GM15510 (cell line): ENCODE results near the gene KIF7.

ENCODE experiments used
- POLR2A ChIP-seq: IDR thresholded peaks from 3 replicates; pipeline ENCODE4 v1.6.1; 2011; ENCODE audit warnings: borderline replicate concordance; ENCODE audit not compliant: insufficient read length; ENCODE audit errors: extremely low read depth

The KIF7 gene

DNA sequence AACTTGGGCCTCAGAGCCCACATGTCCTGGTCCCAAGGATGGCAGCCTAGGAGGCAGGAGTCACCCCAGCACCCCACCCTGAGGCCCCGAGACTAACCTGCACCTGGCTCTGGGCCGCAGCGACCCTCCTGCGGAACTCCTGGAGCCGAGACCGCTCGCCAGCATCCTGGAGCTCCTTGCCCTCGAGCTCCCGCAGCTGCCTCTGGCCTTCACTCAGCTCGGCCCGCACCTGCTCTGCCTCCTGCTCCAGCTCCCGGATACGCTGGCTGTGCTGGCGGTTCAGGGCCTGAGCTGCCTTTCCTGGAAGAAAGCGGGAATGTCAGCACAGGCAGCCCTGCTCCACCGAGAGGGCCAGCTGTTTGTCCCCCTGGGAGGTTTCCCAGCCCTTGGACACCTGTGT, 13.2 kb downstream of the KIF7 start:
- no peak for TF ChIP-seq POLR2A

DNA sequence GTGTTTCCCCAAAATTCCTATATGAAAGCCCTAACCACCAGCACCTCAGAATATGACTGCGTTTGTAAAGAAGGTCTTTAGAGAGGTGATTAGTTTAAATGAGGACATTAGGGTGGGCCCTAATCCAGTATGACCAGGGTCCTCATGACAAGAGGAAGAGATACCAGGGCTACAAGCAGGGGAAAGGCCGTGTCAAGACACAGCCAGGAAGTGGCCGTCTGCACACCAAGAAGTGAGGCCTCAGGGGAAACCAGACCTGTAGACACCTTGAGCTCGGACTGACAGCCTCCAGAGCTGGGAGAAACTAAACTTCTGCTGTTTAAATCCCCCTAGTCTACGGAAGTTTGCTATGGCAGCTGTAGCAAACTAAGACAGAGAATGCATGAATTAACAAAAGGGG, 14.2 kb downstream of the KIF7 start:
- TF ChIP-seq POLR2A, result no peak

DNA sequence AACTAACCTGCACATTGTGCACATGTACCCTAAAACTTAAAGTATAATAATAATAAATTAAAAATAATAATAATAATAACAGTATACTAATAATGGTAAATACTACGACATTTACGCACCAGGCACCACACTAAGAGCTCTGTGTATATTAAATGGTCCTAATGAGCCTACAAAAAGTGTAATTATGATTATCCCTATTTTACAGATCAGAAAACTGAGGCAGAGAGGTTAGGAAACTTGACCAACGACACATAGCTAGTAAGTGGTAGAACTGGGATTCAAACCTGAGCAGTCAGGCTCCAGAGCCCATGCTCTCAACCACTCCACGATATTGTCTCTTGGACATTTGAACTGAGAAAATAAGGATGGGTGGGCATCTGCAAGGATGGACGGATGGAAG, 15.0 kb downstream of the KIF7 start:
- TF ChIP-seq POLR2A, result no peak

DNA sequence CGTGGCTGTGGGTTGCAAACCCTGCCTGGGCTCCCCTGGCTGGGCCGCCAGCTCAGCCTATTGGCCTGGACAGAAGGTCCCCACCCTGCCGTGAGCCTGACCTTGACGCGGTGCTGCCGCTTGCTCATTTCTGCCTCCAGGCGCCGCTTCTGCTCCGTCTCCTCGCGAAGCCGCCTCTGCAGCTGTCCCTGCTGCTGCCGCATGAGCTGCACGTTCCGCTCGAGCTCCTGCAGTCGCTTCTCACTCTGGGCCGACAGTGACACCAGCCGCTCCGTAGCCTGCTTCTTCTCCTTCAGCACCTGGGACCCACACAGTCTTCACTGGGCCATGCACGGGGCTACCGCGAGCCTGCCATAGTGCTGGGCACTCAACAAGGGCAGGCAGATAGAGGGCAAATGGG, 21.7 kb downstream of the KIF7 start:
- TF ChIP-seq POLR2A, result no peak

DNA sequence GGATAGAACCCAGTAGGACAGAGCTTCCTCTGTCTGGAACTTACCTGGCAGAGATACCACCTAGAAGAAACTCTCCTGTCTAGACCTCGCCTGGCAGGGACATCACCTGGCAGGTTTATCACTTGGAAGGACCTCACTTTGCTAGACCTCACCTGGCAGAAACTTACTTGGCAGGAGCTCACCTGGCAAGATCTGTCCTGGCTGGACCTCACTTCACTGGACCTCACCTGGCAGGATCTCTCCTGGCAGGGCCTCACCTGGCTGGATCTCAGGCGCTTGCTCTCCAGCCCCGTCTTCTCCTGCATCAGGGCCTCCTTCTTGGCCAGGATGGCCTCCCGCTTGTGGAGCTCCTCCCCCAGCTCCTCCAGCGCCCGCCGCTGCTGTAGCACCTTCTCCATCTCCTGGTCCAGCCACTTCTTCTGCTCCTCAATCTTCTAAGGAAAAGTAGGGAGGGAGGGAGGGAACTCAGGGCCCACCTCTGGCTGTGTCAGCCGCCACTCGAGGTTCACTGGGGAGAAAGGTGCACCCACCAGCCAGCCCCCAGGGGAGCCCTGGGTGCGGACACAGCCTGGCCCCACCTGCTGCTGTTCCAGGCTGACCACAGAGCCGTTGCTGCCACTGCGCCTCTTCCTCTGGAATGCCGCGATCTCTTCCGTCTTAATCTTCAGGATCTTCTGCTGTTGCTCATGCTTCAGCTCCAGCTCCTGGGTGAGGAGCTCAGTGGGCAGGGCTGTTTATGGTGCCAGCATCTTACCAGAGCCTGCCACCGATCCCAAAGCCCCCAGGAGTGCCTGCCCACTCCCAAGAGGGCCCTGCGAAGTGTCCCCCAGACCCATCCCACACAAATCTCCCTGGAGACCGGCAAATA, 22.5 kb downstream of the KIF7 start:
- TF ChIP-seq POLR2A, result no peak

DNA sequence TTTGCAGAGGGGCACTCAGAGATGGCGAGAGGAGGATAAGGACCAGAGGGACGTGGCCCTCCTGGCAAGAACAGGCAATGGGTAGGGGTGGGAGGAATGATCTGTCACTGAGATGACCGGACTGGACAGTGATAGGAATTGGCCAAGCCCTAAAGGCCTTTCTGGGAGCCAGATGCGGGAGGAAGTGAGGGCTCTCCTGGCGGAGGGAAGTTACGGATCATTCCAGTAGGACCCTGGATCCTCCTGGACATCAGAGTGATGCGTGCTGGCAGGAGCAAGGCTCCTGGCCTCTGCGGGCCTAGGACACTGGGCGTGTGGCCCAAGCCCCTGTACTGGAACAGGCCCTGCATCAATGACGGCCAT, 23.4 kb downstream of the KIF7 start:
- no peak for TF ChIP-seq POLR2A

DNA sequence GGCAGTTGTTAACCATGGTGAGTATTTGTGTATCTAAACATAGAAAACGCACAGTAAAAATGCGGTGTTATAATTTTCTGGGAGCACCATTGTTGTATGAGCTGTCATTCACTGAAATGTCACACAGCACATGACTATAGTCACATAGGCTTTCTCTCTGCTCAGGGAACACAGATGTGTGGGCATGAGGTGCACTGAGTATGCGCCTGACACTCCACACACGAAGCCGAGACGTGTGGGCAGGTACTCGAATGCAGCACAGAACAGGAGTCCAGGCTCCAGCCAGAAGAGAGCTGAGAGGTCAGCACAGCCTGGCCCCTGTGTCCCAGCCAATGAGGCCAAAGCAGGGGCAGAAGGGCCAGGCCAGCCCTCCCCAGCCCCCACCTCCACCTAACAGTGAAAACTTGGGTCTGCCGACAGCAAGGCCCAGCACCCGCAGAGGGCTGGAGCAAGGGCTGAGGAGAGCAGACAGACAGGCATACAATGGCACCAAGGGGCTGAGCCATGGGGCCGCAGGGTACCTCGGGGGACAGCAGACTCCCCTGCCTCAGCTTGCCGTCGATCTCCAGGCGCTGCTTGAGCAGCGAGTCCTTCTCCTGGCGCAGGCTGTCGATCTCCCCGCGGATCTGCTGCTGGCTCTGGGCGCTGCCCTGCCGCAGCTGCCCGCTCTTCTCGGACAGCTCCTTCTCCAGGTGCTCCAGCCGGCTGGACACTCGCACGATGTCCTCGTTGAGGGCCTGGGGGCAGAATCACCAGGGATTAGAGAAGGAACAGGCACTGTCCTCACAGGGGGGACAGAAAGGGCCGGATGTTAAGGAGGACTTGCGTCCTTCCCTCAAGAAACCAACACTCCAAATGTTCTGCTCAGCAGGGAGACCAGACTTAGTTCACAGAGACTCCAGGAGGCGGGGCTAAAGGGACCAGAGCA, 24.0 kb downstream of the KIF7 start:
- TF ChIP-seq POLR2A, result no peak

DNA sequence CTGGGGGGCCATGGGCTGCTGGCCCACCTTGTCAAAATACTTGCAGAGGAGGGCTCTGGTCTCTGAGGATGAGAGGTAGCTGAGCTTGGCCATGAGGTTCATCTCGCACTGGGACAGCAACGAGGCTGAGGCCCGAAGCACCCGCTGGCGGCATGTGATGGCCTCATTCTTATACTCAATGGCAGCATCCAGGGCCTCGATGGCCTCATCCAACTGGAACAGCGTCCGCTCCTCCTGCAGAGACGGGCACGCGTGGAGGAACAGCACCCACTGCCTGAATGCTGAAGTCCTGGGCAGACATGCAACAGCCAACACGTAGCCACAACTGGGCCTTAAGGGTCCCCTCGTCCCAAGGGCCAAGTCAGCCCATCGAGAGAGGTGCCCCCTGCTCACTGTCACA, 25.0 kb downstream of the KIF7 start:
- TF ChIP-seq POLR2A, result no peak

DNA sequence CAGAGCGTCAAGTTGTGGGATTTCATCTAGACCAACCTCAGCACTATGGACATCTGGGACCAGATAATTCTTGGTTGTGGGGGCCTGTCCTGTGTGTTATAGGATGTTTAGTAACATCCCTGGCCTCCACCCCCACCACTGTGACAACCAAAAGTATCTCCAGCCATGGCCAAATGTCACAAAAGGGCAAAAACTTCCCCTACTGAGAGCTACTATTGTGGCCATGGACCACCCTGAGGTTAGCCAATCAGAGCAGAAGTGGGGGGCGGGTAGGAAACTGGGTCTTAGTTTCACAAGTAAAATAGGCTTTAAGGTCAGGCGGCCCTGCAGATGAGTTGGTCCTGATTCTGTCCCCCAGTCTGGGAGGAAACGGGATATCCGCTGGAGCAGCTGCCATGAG, 25.4 kb downstream of the KIF7 start:
- no peak for TF ChIP-seq POLR2A

DNA sequence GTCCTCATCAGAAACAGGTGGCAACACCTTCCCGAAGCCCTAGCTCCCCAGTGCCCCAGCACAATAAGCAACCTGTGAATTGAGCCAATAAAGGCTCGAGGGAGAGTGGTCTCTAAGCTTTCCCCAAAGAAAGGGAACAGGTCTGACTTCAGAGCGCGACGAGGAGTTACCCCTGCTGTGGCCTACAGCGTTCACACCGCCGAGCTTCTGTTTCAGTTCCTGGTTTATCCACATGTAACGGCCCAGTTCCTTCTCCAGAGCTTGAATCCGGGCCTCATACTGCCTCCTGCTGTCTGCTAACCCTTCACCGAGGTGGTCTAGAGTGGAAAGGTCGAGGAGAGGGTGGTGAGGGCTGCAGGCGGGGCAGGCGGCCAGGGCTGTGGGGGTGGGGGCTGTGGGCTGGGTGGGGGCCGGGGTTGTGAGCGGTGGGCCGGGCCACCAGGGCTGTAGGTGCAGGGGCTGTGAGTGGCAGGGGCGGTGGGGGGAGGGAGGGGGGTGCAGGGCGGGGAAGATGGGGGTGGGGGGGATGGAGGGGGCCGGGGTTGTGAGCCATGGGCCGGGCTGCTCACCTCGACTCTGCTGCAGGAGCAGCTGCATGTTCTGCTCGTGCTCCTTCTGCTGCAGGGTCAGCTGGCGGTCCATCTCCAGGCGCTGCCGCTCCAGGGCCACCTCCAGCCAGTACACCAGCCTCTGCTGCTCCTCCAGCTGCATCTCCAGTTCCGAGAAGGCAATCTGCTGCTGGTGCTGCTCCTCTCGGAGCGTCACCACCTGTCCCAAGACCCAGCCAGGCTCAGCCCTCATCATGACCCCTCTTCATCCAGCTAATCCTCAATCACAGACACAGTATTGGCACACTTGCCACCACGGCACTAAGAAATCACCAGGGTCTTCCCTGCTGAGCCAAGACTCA, 26.2 kb downstream of the KIF7 start:
- no peak for TF ChIP-seq POLR2A

DNA sequence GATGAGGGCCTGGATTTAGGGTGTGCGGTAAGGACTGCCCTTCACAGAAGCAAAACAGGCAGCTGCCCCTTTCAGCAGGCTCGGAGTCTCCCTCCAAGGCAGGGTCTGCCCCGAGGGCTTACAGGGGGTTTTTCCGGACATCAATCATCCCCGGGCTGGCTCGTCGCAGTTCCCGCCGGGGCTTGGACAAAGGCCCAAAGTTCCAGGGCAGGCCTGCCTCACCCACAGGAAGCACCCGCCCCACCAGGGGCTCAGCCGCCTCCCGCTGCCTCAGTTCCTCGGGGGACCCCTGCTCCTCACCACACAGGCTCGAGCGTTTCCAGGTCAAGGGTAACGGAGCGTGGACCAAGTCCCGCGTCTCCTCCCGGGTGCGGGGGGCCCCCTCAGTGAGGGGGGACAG, 27.0 kb downstream of the KIF7 start:
- no peak for TF ChIP-seq POLR2A

DNA sequence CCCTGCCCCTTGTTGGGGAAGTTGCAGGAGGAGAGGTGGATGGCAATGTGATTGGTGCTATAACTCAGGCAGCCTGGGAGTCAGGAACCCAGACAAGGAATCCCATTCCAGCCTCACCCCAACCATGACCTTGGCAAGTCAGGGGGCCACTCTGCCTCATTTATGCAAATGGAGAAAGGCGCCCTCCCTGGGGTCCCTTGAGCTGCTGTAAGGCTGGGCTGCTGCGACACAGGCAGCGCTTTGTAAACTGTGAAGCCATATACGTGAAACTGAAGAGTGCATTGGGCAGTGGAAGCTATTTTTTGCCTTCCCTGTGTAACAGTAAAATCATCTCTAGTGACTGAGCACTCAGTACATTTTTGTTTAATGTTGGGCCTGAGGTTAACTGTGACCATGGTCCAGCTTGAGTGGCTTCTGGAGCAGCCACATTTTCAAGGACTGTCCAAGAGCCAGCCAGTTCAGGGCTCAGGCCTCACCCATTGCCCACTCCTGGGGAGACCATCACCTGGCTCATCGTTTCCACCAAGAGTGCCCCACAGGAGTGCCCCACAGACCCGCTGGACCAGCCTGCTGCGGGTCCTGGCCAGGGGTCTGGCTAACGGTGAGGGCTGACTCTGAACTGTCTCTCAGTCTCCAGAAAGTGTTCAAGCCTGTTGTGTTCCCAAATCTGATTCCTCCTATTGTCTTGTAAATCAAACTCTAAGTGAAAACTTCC, 27.9 kb downstream of the KIF7 start:
- TF ChIP-seq POLR2A, result no peak

DNA sequence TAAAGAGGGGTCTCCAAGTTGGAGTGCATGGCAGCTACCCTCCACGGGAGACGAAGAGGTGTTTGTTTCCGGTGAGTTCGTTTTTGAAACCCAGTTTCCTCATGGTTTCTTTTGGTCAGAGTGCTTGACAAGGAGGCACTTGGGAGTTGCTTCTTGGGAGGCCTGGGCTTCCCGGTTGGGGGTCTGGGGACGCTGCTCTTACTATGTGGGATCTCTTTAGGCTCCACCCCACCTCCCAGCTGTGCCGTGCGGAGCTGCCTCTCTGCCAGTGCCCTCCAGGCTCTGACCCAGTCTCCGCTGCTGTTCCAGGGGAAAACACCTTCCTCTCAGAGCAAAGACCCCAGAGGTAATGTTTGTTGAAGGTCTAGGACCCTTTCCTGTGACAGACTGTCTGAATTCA, 29.6 kb downstream of the KIF7 start:
- TF ChIP-seq POLR2A, result no peak

DNA sequence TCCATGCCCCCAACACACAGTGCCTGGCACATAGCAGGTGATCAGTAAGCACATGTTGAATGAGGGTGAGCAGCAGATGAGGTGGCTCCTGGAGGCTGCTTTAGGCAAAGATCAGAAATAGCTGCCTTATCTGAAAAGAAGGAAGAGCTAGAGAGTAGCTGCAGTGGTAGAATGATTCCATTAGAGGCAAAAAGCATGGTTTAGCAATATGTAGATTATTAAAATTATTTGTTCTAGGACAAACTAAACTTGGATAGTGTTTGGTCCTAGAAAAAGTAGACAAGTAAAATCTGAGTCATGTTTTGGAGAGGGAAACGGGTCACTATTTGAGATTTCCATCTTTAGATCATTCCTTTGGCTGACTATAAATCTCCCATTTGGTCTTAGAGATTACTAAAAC, 32.1 kb downstream of the KIF7 start:
- TF ChIP-seq POLR2A, result no peak
